ENCODE data around the gene LMBRD2. TPM values are rescaled to one million over a fixed set of nuclear protein-coding genes. Genes with fewer than 3 reads are reported as not detected.

Gene LMBRD2
- total RNA-seq, 4 donors from 2014 or later = 5.8 to 18.3 (median 11.3) TPM

DNA sequence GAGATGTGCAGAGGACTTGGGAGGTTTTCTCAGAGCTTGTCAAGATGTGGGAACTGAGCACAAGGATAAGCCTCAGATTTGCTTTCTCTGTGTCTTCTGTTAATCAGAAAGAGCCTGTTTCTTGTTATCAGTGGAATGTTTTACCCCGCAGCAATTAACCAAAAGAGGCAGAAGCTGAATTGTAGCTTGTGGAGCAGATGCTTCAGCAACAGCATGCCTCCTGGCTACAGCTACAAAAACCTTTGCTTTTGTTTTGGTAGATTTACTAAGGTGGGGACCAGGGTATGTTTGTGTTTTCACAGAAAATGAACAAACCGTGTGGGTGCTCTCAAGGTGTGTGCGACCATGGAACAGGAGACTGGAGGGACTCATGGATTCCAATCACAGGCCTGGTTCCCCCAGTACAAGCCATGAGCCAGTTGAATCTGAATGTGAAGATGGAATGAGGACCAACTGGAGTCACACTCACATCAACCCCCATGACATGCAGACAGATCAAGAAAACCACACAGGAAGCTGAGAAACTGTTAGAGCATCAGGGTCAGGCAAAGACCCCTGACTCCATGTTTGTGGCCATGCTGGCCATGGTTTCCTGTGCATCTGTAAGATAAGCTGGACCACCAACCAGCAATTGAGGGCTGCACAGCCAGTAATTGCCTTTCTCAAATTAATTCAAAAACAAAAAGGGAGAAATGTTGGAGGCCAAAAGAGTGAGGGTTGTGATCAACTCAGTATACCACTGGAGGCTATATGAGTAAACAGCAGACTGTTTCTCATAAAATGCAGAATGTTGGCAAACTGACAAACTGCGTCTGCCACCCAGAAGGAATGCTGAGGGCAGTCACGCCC lies 91.9 kb downstream of the LMBRD2 start:
- TF ChIP-seq POLR2A (IDR thresholded peaks at IDR 0.05) (no peak), EP300 (IDR thresholded peaks at IDR 0.05; ENCODE audit: low read depth) (no peak), POLR2AphosphoS5 (IDR thresholded peaks at IDR 0.05) (no peak)
- Histone ChIP-seq H3K27ac (no peak overlapping the region), H3K27me3 (no peaks in the 10 kb centered on the region), H3K36me3 (no peaks in the 10 kb centered on the region), H3K4me3 (no peak overlapping the region), H3K9me3 (no peaks in the 10 kb centered on the region), H3K4me1 (no peaks in the 10 kb centered on the region)
- WGBS, 2 donors (ENCODE audit: low coverage in 1 of 2) = 55 to 76% methylated on average over 3 to 5 of the region's 5 CpGs
- in situ Hi-C loops (cut with MboI; ENCODE audit: low pct_ligation_motif_present in 1 of 4, low pct_unique_long_range_greater_than_20kb in 1 of 4, low sequenced_read_pairs in 3 of 4) (no loop called here), intact Hi-C loops (cut with DNase I; ENCODE audit: low total_unique reads) (no loop called here)
- no peak for DNase-seq

DNA sequence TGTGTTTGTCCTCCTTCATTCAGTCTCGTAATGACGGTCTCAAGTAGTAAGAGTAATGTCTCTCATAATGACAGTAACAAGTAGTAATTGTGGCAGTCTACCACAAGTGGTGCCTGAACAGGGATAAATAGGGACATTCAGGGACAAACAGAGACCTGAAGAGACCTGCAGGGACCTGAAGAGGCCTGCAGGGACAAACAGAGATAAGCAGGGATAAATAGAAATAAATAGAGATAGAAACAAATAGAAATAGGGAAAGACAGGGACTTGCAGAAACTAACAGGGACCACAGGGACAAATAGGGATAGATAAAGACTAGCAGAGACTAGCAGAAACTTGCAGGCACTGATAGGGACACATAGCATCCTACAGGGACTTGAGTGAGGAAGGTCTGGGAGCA lies 92.9 kb downstream of the LMBRD2 start:
- Histone ChIP-seq H3K4me3 (no peak overlapping the region), H3K36me3 (no peaks in the 10 kb centered on the region), H3K4me1 (no peaks in the 10 kb centered on the region), H3K27me3 (no peaks in the 10 kb centered on the region), H3K27ac (no peak overlapping the region), H3K9me3 (no peaks in the 10 kb centered on the region)
- TF ChIP-seq POLR2A (IDR thresholded peaks at IDR 0.05) = no peak
- no peak for TF ChIP-seq POLR2AphosphoS5 (IDR thresholded peaks at IDR 0.05)
- no peak for TF ChIP-seq EP300 (IDR thresholded peaks at IDR 0.05; ENCODE audit: low read depth)
- no peak for TF ChIP-seq CTCF (IDR thresholded peaks at IDR 0.05)
- WGBS, 2 donors (ENCODE audit: low coverage in 1 of 2) = 60 to 76% methylated on average over 1 to 2 of the region's 2 CpGs
- DNase-seq = no peak
- in situ Hi-C loops (cut with MboI; ENCODE audit: low pct_ligation_motif_present in 1 of 4, low pct_unique_long_range_greater_than_20kb in 1 of 4, low sequenced_read_pairs in 3 of 4) = no loop called here
- intact Hi-C loops (cut with DNase I; ENCODE audit: low total_unique reads) = no loop called here

DNA sequence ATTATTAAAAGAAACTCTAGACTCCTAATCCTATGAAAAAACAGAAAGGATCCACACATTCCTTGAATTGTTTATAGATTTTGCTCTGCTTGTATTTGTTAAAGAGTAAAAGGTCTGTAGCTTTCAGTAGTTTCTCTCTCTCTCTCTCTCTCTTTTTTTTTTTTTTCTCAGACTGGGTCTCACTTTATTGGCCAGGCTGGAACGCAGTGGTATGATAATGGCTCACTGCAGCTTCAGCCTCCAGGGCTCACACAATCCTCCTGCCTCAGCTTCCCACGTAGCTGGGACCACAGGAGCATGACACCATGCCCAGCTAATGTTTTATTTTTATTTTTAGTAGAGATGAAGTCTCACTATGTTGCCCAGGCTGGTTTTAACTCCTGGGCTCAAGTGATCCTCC lies 94.3 kb downstream of the LMBRD2 start:
- DNase-seq = no peak
- in situ Hi-C loops (cut with MboI; ENCODE audit: low pct_ligation_motif_present in 1 of 4, low pct_unique_long_range_greater_than_20kb in 1 of 4, low sequenced_read_pairs in 3 of 4) = no loop called here

DNA sequence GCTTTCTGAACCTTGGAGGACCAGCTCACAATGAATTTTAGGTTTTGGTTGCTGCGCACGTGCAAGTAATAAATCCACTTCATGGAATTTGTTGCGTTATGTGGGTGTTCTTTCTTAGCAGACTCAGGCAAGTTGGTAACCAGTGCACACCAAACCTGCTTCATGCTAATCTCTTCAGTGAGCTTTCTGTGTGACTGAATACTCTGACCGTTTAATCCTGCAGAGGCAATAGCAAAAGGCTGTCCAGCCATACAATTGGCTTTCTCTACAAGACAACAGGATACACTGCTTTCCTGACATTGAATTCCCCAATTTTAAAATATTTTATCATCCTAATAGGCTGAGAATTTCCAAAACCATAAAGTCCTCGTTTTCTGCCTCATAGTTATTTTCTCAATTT lies 95.3 kb downstream of the LMBRD2 start:
- no peaks in the 10 kb centered on the region for H3K9me3 ChIP-seq
- WGBS, 2 donors (ENCODE audit: low coverage in 1 of 2) = 60 to 61% methylated on average over 2 to 5 of the region's 5 CpGs
- H3K36me3 ChIP-seq = no peaks in the 10 kb centered on the region
- in situ Hi-C loops (cut with MboI; ENCODE audit: low pct_ligation_motif_present in 1 of 4, low pct_unique_long_range_greater_than_20kb in 1 of 4, low sequenced_read_pairs in 3 of 4) = no loop called here
- no peak overlapping the region for H3K4me3 ChIP-seq
- H3K27me3 ChIP-seq = no peaks in the 10 kb centered on the region
- H3K4me1 ChIP-seq = no peaks in the 10 kb centered on the region
- no peak overlapping the region for H3K27ac ChIP-seq
- no peak for DNase-seq
- TF ChIP-seq CTCF (IDR thresholded peaks at IDR 0.05) = no peak
- TF ChIP-seq POLR2A (IDR thresholded peaks at IDR 0.05) = no peak
- no peak for TF ChIP-seq EP300 (IDR thresholded peaks at IDR 0.05; ENCODE audit: low read depth)
- TF ChIP-seq POLR2AphosphoS5 (IDR thresholded peaks at IDR 0.05) = no peak
- intact Hi-C loops (cut with DNase I; ENCODE audit: low total_unique reads) = no loop called here

More for the DNA sequence above, 94.3 kb downstream of the LMBRD2 start:
- H3K4me3 ChIP-seq = no peak overlapping the region
- no peaks in the 10 kb centered on the region for H3K9me3 ChIP-seq
- intact Hi-C loops (cut with DNase I; ENCODE audit: low total_unique reads) = no loop called here
- H3K27me3 ChIP-seq = no peaks in the 10 kb centered on the region
- no peak for TF ChIP-seq CTCF (IDR thresholded peaks at IDR 0.05)
- no peak for TF ChIP-seq EP300 (IDR thresholded peaks at IDR 0.05; ENCODE audit: low read depth)
- no peak for TF ChIP-seq POLR2A (IDR thresholded peaks at IDR 0.05)
- TF ChIP-seq POLR2AphosphoS5 (IDR thresholded peaks at IDR 0.05) = no peak
- H3K27ac ChIP-seq = no peak overlapping the region
- H3K36me3 ChIP-seq = no peaks in the 10 kb centered on the region
- WGBS, 2 donors (ENCODE audit: low coverage in 1 of 2) = 64 to 83% methylated on average over 1 to 2 of the region's 2 CpGs
- H3K4me1 ChIP-seq = no peaks in the 10 kb centered on the region
